K562 (cell line): ENCODE measurements around the gene DEGS2. TPM values are rescaled to one million over a fixed set of nuclear protein-coding genes. Genes with fewer than 3 reads are reported as not detected.

ENCODE experiments used
- BRD4 ChIP-seq: fragments of 200-600 bp; sonication (generic); IDR thresholded peaks from 2 replicates; pipeline ENCODE4 v1.6.1; 2017; ENCODE audit warnings: inconsistent platforms
- BRD9 ChIP-seq: fragments of 450-650 bp; IDR thresholded peaks from 2 replicates; pipeline ENCODE4 v1.6.1; 2018; ENCODE audit warnings: low read depth; ENCODE audit not compliant: partially characterized antibody
- CEBPB ChIP-seq: fragments of 450-650 bp; IDR thresholded peaks from 2 replicates; pipeline ENCODE4 v1.6.1; 2016; ENCODE audit warnings: missing genetic modification characterization, missing compliant biosample characterization
- CHCHD3 ChIP-seq: fragments of 250-450 bp; sonication (Bioruptor Pico); IDR thresholded peaks from 2 replicates; pipeline ENCODE4 v2.1.2; 2022; ENCODE audit warnings: mild to moderate bottlenecking
- CHD4 ChIP-seq: fragments of 200-600 bp; sonication (generic); IDR thresholded peaks from 3 replicates; pipeline ENCODE4 v1.6.1; 2012; ENCODE audit warnings: low read depth, mild to moderate bottlenecking, mixed read lengths, low read length, inconsistent platforms; ENCODE audit not compliant: insufficient read depth, insufficient replicate concordance, poor library complexity, severe bottlenecking
- HIVEP1 ChIP-seq: fragments of 250-450 bp; sonication (Bioruptor Pico); IDR thresholded peaks from 2 replicates; pipeline ENCODE4 v1.4.0; 2020; ENCODE audit warnings: mild to moderate bottlenecking
- KLF13 ChIP-seq: fragments of 450-650 bp; IDR thresholded peaks from 2 replicates; pipeline ENCODE4 v1.6.1; 2016; ENCODE audit warnings: missing genetic modification characterization, low read depth, mild to moderate bottlenecking, missing compliant biosample characterization, moderate library complexity, borderline replicate concordance
- NELFE ChIP-seq: IDR thresholded peaks from 2 replicates; pipeline ENCODE4 v1.6.1; 2011; ENCODE audit warnings: mild to moderate bottlenecking; ENCODE audit not compliant: insufficient read depth, insufficient read length
- PHF20 ChIP-seq: fragments of 450-650 bp; IDR thresholded peaks from 2 replicates; pipeline ENCODE4 v1.6.1; 2018; ENCODE audit not compliant: partially characterized antibody
- RHOXF2B ChIP-seq: fragments of 250-450 bp; sonication (Bioruptor Pico); conservative IDR thresholded peaks from 2 replicates; pipeline ENCODE4 v1.5.1; 2021
- SIN3B ChIP-seq: fragments of 450-650 bp; IDR thresholded peaks from 2 replicates; pipeline ENCODE4 v1.6.1; 2017; ENCODE audit warnings: low read depth, mild to moderate bottlenecking, moderate library complexity
- TAF1 ChIP-seq: IDR thresholded peaks from 2 replicates; pipeline ENCODE4 v1.6.1; 2011; ENCODE audit warnings: mild to moderate bottlenecking, low read length, moderate library complexity; ENCODE audit not compliant: insufficient read depth, control insufficient read depth, severe bottlenecking; ENCODE audit errors: extremely low read depth
- TCF7L2 ChIP-seq: fragments of 150-350 bp; IDR thresholded peaks from 2 replicates; pipeline ENCODE4 v1.6.1; 2016; ENCODE audit warnings: low read depth, mild to moderate bottlenecking, low read length, moderate library complexity
- ZEB2 ChIP-seq: fragments of 450-650 bp; IDR thresholded peaks from 2 replicates; pipeline ENCODE4 v1.6.1; 2016
- ZNF717 ChIP-seq: fragments of 250-450 bp; sonication (Bioruptor Pico); IDR thresholded peaks from 2 replicates; pipeline ENCODE4 v1.5.0; 2021
- polyA plus RNA-seq, 8 experiments: library from polyadenylated mRNA; depleted of rRNA in 4 of 8; stranded (reverse) in 5 of 8; unstranded in 3 of 8; fragments of >200 nt; fragmentation: Nextera tagmentation in 2 of 8; fragmentation: Illumina TruSeq in 1 of 8; extraction: Ambion mirVana in 2 of 8; extraction: Trizol in 1 of 8; gene quantifications; 2 replicates each; pipeline versions ENCODE4 v1.2.1 to v1.2.3, GENCODE V29; 2011 to 2014; ENCODE audit warnings: inconsistent platforms in 1 of 8, missing spikeins in 1 of 8
- total RNA-seq, 7 experiments: library from RNA; depleted of rRNA in 6 of 7; stranded (reverse); fragments of >200 nt in 6 of 7; fragmentation: Illumina TruSeq in 2 of 7; extraction: Trizol in 2 of 7; gene quantifications; 2 replicates each; pipeline versions ENCODE4 v1.2.1 to v1.2.3, GENCODE V29; 2011 to 2021; ENCODE audit warnings: low replicate concordance in 1 of 7
- TF ChIP-seq, protein P1 (sequence below), 2 experiments: fragments of 450-650 bp; IDR thresholded peaks; 2 replicates each; pipeline ENCODE4 v1.6.1; 2016; ENCODE audit warnings: mild to moderate bottlenecking in 2 of 2, borderline replicate concordance in 1 of 2, low read depth in 1 of 2, moderate library complexity in 1 of 2
- TF ChIP-seq, protein P2 (sequence below), 2 experiments: fragments of 450-650 bp in 1 of 2; sonication (generic) in 1 of 2; formaldehyde crosslinking; conservative IDR thresholded peaks; 2 replicates each; pipeline versions ENCODE4 v1.4.0 to v1.8.1; 2020 to 2022; ENCODE audit warnings: mild to moderate bottlenecking in 1 of 2, missing genetic modification reagents in 1 of 2
- TF ChIP-seq, protein P3 (sequence below): fragments of 450-650 bp; IDR thresholded peaks from 2 replicates; pipeline ENCODE4 v1.6.1; 2018; ENCODE audit warnings: mild to moderate bottlenecking, low read depth; ENCODE audit not compliant: partially characterized antibody

The DEGS2 gene
- total and polyA plus RNA-seq, 9 of the 15 experiments (the other 6 are each of a cell fraction or from before 2014, with no cell fraction given), result 0.22 to 2.9 (median 0.70) TPM

DNA sequence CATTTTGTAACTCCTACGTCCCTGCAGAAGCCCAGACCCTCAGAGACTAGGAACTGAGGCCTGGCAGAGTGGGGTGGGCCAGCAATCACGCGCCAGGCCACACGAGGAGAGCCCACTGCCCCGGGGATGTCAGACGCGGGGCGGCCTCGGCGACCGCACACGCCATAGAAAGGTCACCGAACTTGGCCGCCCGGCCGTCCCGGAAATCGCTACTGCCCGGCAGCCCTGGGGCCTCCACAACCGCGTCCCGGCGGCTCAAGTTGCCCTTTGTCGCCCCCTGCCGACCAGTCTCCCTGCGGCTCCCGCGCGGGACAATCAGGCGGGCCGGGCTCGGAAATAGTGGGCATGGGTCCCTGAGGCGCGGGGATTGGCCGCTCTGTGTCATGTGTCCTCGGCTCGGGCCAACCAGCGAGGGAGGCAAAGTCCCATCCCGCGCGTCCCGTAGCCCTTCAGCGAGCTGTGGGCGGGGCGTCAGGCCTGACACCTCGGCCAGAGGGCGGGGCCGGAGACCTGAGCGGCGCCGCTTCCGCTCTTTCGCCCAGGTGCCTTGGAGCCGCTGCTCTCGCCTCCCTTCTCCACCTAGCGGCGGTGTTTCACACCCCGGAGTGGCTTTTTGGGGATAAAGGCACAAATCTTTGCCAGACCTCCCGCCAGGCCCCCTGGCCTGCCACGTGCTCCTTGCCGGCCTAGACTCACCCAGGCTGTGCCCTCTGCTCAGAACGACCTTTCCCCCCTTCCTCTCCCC lies 33.4 kb upstream of the DEGS2 start (continued):
- TF ChIP-seq, protein P1, sequence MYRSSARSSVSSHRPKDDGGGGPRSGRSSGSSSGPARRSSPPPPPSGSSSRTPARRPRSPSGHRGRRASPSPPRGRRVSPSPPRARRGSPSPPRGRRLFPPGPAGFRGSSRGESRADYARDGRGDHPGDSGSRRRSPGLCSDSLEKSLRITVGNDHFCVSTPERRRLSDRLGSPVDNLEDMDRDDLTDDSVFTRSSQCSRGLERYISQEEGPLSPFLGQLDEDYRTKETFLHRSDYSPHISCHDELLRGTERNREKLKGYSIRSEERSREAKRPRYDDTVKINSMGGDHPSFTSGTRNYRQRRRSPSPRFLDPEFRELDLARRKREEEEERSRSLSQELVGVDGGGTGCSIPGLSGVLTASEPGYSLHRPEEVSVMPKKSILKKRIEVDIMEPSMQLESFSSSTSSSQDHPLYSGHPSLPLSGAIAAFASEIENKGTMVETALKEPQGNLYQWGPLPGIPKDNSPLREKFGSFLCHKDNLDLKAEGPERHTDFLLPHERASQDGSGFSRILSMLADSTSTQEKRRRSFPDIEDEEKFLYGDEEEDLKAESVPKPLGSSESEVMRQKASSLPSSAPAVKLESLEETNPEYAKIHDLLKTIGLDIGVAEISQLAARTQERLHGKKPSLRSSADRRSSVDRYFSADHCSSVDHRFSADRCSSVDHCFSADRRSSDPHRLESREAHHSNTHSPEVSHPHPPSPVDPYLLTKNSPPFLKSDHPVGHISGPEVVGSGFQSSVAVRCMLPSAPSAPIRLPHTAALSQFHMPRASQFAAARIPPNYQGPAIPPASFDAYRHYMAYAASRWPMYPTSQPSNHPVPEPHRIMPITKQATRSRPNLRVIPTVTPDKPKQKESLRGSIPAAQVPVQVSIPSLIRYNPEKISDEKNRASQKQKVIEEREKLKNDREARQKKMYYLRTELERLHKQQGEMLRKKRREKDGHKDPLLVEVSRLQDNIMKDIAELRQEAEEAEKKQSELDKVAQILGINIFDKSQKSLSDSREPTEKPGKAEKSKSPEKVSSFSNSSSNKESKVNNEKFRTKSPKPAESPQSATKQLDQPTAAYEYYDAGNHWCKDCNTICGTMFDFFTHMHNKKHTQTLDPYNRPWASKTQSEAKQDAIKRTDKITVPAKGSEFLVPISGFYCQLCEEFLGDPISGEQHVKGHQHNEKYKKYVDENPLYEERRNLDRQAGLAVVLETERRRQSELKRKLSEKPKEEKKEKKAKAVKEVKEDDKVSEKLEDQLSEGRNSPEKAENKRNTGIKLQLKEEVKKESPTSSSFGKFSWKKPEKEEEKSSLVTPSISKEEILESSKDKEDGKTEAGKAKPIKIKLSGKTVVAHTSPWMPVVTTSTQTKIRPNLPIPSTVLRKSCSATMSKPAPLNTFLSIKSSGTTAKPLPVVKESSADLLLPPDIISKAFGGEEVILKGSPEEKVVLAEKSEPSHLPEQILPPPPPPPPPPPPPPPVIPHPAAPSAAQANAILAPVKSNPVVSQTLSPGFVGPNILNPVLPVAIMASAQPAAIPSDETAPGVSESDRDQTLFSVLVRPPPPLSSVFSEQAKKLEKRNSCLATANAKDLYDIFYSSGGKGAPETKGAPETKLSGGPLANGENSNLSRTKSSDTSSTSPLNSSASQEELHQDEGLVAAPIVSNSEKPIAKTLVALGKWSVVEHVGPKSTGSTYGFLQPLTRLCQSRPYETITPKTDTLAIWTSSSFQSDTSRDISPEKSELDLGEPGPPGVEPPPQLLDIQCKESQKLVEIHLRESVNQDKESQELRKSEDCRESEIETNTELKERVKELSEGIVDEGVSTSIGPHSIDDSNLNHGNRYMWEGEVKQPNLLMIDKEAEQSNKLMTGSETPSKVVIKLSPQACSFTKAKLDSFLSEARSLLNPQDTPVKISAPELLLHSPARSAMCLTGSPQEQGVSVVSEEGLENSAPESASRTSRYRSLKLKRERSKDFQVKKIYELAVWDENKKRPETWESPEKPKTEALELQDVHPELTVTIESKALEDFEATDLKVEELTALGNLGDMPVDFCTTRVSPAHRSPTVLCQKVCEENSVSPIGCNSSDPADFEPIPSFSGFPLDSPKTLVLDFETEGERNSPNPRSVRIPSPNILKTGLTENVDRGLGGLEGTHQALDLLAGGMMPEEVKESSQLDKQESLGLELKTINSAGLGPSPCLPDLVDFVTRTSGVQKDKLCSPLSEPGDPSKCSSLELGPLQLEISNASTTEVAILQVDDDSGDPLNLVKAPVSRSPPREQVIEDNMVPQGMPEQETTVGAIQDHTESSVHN (IDR thresholded peaks at IDR 0.05; ENCODE audit: borderline replicate concordance in 1 of 2, low read depth in 1 of 2), result no peak
- no peak for TF ChIP-seq CHCHD3 (CRISPR knock-in tag)
- TF ChIP-seq BRD9, result peak; percentile 48
- TF ChIP-seq PHF20, result peak; percentile 45
- TF ChIP-seq TAF1, result peak; percentile 19
- TF ChIP-seq KLF13 (tag), result no peak
- TF ChIP-seq HIVEP1 (CRISPR knock-in tag), result no peak
- TF ChIP-seq, protein P2, sequence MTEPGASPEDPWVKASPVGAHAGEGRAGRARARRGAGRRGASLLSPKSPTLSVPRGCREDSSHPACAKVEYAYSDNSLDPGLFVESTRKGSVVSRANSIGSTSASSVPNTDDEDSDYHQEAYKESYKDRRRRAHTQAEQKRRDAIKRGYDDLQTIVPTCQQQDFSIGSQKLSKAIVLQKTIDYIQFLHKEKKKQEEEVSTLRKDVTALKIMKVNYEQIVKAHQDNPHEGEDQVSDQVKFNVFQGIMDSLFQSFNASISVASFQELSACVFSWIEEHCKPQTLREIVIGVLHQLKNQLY (CRISPR knock-in tag; conservative IDR thresholded peaks at IDR 0.05), result no peak
- no peak for TF ChIP-seq CEBPB
- TF ChIP-seq SIN3B, result peak; percentile 24; the same call in 1 of the 2 replicates
- TF ChIP-seq, protein P3, sequence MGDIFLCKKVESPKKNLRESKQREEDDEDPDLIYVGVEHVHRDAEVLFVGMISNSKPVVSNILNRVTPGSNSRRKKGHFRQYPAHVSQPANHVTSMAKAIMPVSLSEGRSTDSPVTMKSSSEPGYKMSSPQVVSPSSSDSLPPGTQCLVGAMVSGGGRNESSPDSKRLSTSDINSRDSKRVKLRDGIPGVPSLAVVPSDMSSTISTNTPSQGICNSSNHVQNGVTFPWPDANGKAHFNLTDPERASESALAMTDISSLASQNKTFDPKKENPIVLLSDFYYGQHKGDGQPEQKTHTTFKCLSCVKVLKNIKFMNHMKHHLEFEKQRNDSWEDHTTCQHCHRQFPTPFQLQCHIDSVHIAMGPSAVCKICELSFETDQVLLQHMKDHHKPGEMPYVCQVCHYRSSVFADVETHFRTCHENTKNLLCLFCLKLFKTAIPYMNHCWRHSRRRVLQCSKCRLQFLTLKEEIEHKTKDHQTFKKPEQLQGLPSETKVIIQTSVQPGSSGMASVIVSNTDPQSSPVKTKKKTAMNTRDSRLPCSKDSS, result no peak
- no peak for TF ChIP-seq ZNF717
- TF ChIP-seq TCF7L2, result no peak
- TF ChIP-seq NELFE, result no peak
- TF ChIP-seq RHOXF2B, result no peak
- no peak for TF ChIP-seq BRD4
- TF ChIP-seq ZEB2, result peak; percentile 55; the same call in 1 of the 2 replicates
- TF ChIP-seq CHD4, result no peak
